ENCODE results near the gene FFAR3. TPM values are rescaled to one million over a fixed set of nuclear protein-coding genes. Genes with fewer than 3 reads are reported as not detected.

Gene FFAR3
- total and polyA plus RNA-seq, 7 donors: 0.67 to 1.9 (median 1.4) TPM; not detected in 2

DNA sequence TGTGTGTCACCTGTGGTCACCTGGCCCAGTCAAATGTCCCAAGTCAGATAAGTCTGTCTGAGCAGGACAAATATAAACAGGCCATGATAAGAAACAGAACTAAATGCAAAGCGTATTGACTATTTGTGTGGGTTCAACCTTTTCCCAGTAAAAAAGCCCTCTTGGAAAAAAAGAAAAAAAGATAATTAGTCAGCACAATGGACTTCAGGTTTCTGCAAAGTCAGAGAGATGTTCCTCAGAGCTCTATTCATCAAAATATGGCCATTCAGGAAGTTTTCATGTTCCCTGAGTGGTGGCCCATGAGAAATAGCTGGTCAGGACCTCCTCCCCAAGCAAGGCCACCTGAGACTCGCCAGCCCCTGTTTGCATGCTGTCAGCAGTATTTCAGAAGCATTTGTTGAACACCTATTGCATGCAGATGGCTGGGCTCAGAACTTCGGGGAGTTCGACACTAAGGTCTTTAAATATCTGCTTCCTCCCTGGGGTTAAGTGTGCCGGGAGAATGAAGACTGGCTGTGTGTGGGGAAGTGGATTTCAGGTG is 2.7 kb downstream of the FFAR3 start:
- 55 to 62% methylated on average over 5 of the region's 5 CpGs for WGBS, 2 donors

DNA sequence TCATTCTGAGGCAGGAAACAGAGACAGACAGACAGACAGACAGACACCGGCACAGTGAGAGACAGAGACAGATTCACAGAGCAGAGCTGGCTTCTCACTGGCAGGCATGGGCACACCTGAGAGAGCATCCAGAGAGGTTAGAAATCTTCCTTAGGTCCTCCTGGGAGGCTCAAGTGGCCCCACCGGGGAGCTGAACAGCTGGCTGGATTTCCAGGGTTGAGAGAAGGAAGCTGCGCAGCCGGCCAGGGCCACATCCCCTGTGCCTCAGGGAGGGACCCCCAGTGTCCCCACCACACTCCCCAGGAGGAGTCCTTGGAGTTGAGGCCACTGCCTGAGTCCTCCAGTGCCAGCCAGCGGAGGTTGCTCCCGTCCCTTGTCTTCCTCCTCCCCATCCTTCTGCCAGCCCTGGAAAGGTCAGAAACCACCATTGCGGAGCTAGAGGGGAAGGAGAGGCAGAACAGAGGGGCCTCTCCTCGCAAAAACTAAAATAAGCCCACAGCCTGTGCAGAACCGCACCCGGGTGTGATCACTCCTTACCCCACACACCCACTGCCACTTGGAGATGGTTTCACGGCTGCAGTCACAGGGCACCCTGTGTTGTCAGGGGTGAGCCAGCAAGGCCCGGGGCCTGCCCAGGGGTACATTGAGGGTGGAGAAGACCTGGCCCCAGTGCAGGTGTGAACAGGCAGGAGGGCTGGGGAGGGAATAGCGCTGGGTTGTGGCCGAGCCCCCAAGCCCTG is 4.2 kb downstream of the FFAR3 start:
- peaks cover 0 to 7% (median 0%) of the 10 kb centered on the region in 4 donors for H3K4me1 ChIP-seq
- no peaks in the 10 kb centered on the region for H3K27me3 ChIP-seq
- TF ChIP-seq CTCF (IDR thresholded peaks at IDR 0.05) (no peak), POLR2A (IDR thresholded peaks at IDR 0.05) (no peak), POLR2AphosphoS5 (IDR thresholded peaks at IDR 0.05) (no peak), EP300 (IDR thresholded peaks at IDR 0.05) (no peak)
- no peaks in the 10 kb centered on the region for H3K36me3 ChIP-seq
- intact Hi-C loops (cut with DNase I): no loop called here
- H3K27ac ChIP-seq: no peak overlapping the region
- no peak for DNase-seq
- WGBS, 2 donors: 68 to 77% methylated on average over 14 of the region's 14 CpGs
- no peaks in the 10 kb centered on the region for H3K9me3 ChIP-seq
- H3K4me3 ChIP-seq: no peak overlapping the region

More for the DNA sequence above, 2.7 kb downstream of the FFAR3 start:
- Histone ChIP-seq H3K36me3 (no peaks in the 10 kb centered on the region), H3K4me3 (no peak overlapping the region), H3K27ac (no peak overlapping the region), H3K4me1 (peaks cover 0 to 7% (median 0%) of the 10 kb centered on the region in 4 donors), H3K27me3 (no peaks in the 10 kb centered on the region), H3K9me3 (no peaks in the 10 kb centered on the region)
- intact Hi-C loops (cut with DNase I): no loop called here
- no peak for DNase-seq
- TF ChIP-seq POLR2AphosphoS5 (IDR thresholded peaks at IDR 0.05) (no peak), POLR2A (IDR thresholded peaks at IDR 0.05) (no peak), CTCF (IDR thresholded peaks at IDR 0.05) (no peak), EP300 (IDR thresholded peaks at IDR 0.05) (no peak)

GRCh38 chr19:35363001-35363590 is 4.8 kb downstream of the FFAR3 start:
- WGBS, 2 donors: 68 to 82% methylated on average over 11 of the region's 11 CpGs
- H3K36me3 ChIP-seq: no peaks in the 10 kb centered on the region

GRCh38 chr19:35363711-35364425 is 5.6 kb downstream of the FFAR3 start:
- WGBS, 2 donors: 84 to 91% methylated on average over 19 of the region's 19 CpGs
- H3K4me1 ChIP-seq: no peaks in the 10 kb centered on the region
- no peaks in the 10 kb centered on the region for H3K27me3 ChIP-seq
- DNase-seq: no peak
- no peak overlapping the region for H3K27ac ChIP-seq
- no peaks in the 10 kb centered on the region for H3K9me3 ChIP-seq
- H3K4me3 ChIP-seq: no peak overlapping the region
- intact Hi-C loops (cut with DNase I): no loop called here
- no peaks in the 10 kb centered on the region for H3K36me3 ChIP-seq
- TF ChIP-seq POLR2A (IDR thresholded peaks at IDR 0.05): no peak
- no peak for TF ChIP-seq CTCF (IDR thresholded peaks at IDR 0.05)
- TF ChIP-seq POLR2AphosphoS5 (IDR thresholded peaks at IDR 0.05): no peak
- TF ChIP-seq EP300 (IDR thresholded peaks at IDR 0.05): no peak

More at GRCh38 chr19:35363001-35363590, 4.8 kb downstream of the FFAR3 start:
- H3K27ac ChIP-seq: no peak overlapping the region
- peaks cover 0 to 2% (median 0%) of the 10 kb centered on the region in 4 donors for H3K4me1 ChIP-seq
- H3K9me3 ChIP-seq: no peaks in the 10 kb centered on the region
- TF ChIP-seq CTCF (IDR thresholded peaks at IDR 0.05) (no peak), POLR2AphosphoS5 (IDR thresholded peaks at IDR 0.05) (no peak), EP300 (IDR thresholded peaks at IDR 0.05) (no peak), POLR2A (IDR thresholded peaks at IDR 0.05) (no peak)
- no peak overlapping the region for H3K4me3 ChIP-seq
- intact Hi-C loops (cut with DNase I): no loop called here
- DNase-seq: no peak
- no peaks in the 10 kb centered on the region for H3K27me3 ChIP-seq

Data from sigmoid colon (tissue), 7 donors.